NOMO-1 treated with DMSO at 0.1 percent for 48 hours (cell line): Measurements from ENCODE around the gene NES.
A peak's percentile ranks its signal among the peaks of the same experiment; 100 is the strongest.

Experiments
- DNase-seq: peaks from one replicate; lab custom pipeline; 2025; ENCODE audit not compliant: unreplicated experiment; lab: John Stamatoyannopoulos, UW

Gene NES

GRCh38 chr1:156705321-156705917 lies 28.2 kb upstream of the NES start, which contains the start of gene CRABP2:
CRABP2 (minus strand) TSS chr1:156705583; CDS start chr1:156705446, 137 bp downstream.
- DNase-seq, result peak; percentile 29

DNA sequence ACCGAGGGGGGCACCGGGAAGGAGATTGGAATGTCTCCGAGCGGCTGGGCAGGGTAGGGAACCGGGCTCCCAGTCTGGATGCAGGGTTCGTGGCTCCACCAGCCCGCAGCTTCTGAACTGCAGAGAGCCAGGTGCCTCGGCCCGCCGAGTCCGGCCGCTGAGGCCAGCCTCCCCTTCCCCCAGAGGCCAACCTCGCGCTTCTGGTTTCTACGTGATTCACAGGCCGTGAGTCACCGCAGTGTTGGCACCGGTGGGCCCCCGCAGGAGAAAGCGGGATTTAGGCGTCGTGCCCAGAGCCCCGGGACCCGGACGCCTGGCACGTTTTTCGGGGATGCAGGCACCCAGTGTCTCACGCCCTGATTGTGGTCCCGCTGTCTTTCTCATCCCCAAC lies 27.7 kb upstream of the NES start:
- DNase-seq, result no peak

DNA sequence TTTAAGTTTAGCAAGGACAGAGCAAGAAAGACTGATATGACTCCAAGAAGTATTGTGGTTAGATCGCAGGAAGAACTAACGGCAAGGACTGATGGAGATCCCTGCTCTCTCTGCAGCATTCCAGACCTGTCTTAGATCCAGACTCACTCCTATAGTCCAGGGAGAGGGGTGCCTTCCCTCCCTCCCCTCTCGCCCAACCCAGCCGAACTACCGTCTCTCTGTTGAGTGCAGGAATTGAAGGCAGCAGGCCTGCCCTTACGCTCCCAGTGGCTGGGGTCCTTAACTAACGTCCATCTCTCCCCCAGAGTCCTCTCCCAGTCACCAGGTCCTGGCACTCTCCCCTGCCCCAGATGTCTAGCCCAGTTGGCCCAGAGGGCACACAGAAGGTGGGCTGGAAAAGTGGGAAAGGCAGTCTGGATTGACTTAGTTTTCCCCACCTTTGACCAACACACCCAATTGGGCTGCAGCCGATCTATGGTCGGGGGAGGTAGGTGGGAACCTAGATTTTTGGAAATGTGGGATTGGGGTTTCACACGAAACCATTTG lies 27.0 kb upstream of the NES start:
- no peak for DNase-seq

DNA sequence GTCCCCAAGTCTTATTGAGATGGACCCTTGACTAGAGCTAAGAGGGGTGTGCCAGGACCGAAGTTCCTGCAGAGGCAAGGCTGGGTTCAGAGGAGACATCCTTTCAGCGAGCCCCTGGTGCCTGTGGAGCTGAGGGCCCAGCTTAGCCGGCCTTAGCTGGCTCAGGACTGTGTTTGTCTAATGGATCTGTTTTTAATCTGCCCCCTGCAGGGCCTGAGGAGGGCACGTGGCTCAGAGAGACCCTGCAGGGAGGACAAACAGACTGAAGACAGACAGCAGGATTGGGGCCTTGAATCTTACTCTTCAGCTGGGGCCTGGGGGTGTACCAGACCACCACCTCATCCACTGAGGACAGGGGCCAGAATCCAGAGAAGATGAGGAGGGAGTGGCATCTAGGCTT lies 26.5 kb upstream of the NES start:
- DNase-seq, result no peak

GRCh38 chr1:156703336-156703735 lies 26.1 kb upstream of the NES start:
- no peak for DNase-seq

DNA sequence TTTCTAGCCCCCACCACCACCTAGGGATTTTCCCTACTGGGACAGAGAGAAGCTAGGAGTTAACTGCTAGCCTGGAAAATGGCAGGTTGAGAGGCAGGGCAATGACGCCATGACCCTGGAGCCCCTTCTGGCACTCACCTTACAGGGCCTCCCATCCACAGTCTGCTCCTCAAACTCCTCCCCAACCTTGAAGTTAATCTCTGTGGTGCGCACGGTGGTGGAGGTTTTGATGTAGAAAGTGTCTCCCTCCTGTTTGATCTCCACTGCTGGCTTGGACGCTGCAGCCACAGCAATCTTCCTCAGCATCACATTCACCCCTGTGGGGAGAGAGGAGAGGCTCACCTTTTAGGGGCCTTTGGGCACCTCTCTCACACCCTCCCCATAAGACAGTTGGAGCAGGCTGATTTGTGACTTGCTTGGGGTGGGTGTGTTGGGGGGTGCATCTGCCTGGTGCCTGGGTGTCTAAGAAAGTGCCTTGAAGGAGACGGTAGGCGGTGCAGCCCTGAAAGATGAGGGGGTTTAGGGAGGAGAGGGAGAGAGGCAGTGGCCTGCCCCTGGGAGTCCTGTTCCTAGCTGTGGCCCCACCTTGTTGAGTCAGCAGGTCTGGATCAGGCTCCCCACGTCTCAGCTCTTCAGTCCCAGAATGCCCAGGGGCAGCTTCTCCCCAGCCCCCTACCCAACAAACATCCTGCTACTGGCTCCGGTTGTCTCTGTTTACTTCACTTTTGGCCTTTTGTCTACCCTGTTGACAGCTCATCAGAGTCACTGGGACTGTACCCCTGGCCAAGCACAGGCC lies 23.7 kb upstream of the NES start:
- no peak for DNase-seq

- DNase-seq, result no peak
These were observed 21.8 kb upstream of the NES start for GRCh38 chr1:156698995-156699394.

DNA sequence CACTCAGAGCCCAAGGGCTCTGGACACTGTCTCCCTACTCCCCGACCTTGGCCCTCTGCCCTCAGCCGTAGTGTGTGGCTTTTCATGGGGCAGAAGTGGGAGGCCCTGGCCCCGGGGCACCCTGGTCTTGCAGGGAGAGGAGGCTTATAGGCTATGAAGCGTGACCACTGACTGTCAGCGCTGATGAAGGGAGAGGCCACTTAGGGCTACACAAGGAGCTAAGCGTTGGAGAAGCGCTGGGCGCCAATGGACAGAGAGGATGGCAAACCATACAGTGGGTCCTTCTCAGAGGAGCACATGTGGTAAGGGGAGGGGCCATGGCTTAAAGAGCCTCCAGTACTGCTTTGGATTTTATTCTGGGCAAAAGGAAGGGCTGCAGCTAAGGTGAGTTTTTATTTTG lies 20.3 kb upstream of the NES start:
- DNase-seq, result no peak

- no peak for DNase-seq
These were observed 19.5 kb upstream of the NES start for GRCh38 chr1:156696755-156697154.

- no peak for DNase-seq
These were observed 17.4 kb upstream of the NES start for GRCh38 chr1:156694690-156694962.

GRCh38 chr1:156693848-156694689 lies 16.9 kb upstream of the NES start:
- no peak for DNase-seq

DNA sequence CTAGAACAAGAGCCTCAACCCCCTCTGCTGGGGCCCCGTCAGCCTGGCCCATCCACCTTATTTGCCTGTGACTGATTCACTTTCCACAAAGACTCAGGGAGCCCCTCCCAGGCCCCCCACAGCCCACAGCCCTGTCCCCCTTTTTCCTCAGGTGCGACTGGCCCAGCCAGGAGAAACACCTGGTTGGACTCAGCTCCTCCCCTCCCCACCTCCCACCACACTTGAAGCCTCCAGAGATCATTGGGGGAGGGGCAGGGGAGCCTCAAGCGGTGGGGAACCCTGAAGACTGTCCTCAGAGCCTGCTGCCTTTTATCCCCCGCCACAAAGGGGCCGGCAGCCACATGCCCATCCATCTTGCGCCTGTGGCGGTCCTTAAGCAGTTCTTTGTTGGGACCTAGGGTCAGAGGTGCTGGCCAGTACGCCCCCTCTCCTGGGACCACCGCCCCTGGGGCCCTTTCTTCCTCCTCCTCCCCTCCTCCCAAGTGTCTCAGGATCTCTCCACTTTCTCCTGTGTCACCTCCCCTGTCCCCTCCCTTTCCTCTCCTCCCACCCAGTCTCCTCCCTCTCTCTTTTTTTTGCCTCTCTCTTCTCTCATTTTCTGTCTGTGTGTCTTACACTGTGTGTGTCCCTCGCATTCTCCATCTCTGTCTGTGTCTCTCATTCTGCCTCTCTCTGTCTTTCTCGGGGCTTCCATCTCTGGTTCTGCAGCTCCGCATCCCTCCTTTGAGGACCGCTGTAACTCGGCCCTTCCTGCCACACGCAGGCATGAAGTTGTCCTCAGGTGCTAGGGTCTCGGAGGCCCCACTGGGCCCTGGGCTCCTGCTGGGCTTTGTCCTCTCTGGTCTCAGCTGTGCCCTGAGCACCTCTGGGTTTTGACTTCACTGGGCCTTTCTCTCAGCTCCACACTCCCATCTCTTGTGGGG lies 16.0 kb upstream of the NES start:
- no peak for DNase-seq

- DNase-seq, result no peak
These were observed 15.3 kb upstream of the NES start for GRCh38 chr1:156692441-156692924.

GRCh38 chr1:156691665-156692440 lies 14.6 kb upstream of the NES start:
- DNase-seq, result no peak

- no peak for DNase-seq
These were observed 14.0 kb upstream of the NES start for GRCh38 chr1:156691191-156691590.

- DNase-seq, result no peak
These were observed 13.4 kb upstream of the NES start for GRCh38 chr1:156690675-156691036.

DNA sequence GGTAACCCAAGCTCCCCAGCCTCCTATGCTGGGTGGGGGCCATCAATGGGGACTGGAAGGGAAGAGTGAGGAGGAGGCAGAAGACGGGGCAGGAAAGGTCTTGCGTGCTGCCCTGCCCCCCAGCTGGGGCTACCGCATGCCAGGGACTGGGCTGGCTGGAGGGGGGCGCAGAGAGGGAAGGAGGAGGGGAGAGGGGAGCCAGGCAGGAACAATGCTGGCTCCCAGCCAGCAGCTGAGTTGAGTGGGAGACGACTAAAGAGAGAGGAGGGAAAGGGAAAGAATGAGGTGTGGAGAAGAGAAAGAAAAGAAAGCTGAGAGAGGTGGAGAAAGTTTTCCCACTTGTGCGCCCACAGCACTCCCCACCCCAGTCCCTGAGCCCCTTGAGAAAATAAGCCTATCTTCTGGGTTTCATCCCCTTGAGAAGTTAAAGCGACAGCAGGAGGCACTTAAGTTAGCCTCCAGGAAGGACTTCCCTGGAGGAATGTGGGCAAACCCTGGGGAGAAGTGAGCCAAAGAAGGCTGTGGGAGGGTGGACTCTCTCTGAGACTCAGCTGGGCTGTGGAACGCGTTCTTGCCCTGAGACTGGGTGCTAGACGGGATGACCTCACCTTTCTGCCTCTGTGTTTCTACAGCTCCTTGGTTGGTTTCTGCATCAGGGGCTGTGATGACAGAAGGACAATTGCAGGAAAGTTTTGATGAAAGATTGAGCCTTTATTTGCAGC lies 12.9 kb upstream of the NES start:
- no peak for DNase-seq

GRCh38 chr1:156689035-156689952 lies 12.1 kb upstream of the NES start:
- DNase-seq, result peak; percentile 76
